ENCODE results near the gene PDZRN3. TPM values are rescaled to one million over a fixed set of nuclear protein-coding genes. Genes with fewer than 3 reads are reported as not detected.

PDZRN3 gene
- total RNA-seq, 1 experiment from 2014 or later: 0.24 TPM

DNA sequence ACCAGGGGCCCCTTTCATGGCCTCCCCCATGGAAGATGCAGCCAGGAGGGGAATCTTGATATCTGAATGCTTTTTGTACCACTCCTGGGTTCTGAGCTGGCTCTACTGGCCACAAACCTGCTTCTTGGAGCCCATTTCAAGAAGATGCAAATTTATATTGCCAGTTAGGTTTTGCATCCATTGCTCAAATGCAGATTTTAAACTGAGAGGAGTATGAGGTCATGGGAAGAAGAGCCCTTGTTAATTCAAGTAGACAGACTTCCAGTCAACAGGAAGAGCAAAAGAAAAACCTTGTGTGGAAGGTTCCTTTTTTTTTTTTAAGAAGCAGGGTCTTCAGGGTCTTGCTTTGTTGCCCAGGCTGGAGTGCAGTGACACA is 133.5 kb downstream of the PDZRN3 start:
- intact Hi-C loops (cut with micrococcal nuclease; ENCODE audit: unreplicated experiment): no loop called here
- POLR2A ChIA-PET (ENCODE audit: low non-redundant PET): no interaction called here
- BruUV-seq (replicated peaks): no TSS peak

DNA sequence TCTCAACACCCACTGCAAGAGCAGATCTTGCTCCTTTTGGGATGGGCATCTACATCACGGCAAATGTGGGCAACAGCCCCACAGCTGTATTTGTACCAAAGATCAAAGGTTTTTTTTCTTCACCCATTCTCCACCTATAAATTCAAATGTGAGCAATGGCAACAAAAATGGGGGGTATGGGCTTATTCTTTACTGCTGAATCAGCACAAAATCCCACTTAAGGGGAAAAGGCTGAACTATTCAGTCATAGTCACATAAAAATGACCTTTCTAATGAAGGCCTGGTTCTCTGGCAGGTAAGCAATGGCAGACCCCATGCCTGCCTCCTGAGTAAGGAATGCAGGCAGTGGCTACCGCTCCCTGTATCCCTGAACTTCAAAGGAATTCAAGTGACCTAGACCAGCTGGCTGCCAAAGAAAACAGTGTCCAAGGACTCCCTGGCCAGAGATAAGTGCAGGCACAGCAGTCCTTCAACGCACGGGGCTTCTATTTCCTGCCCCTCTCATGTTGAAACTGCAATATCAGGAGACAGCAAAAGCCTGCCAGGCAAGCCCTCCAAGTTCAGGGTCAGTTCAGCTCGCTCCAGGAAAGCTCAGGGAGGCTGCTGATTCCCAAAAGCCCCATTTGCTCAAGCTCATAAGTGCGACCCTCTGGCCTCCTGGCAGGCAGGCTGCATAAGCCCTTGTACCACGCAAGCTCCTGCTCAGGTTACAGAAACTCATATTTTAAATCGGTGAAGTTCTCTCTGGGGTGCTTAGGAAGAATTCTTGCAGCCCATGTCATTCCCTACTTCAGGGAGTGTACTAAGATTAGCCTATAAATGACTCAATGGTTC is 134.1 kb downstream of the PDZRN3 start:
- ChIA-PET POLR2A (ENCODE audit: low non-redundant PET) (no interaction called here), CTCF (no interaction called here)
- Histone ChIP-seq H3K4me1 (ENCODE audit: insufficient read depth, low read length, poor library complexity, severe bottlenecking) (no peaks in the 10 kb centered on the region), H3K27me3 (replicated peaks; ENCODE audit: insufficient read depth, low read depth, low read length, poor library complexity) (no peaks in the 10 kb centered on the region), H3K27ac (ENCODE audit: low read depth, low read length, poor library complexity, severe bottlenecking) (no peak overlapping the region), H3K36me3 (ENCODE audit: insufficient read depth, low read length, poor library complexity, severe bottlenecking) (no peaks in the 10 kb centered on the region), H3K9me3 (ENCODE audit: low read depth, low read length, poor library complexity, severe bottlenecking) (no peaks in the 10 kb centered on the region), H3K4me3 (ENCODE audit: low read depth, low read length, poor library complexity, severe bottlenecking) (no peak overlapping the region)
- intact Hi-C loops (cut with micrococcal nuclease; ENCODE audit: unreplicated experiment): no loop called here
- no peak for DNase-seq (ENCODE audit: low spot score)
- no TSS peak for BruUV-seq (replicated peaks)
- TF ChIP-seq EZH2 (IDR thresholded peaks at IDR 0.05; ENCODE audit: borderline replicate concordance, low read depth, low read length, poor library complexity, severe bottlenecking): no peak
- TF ChIP-seq, protein P1, sequence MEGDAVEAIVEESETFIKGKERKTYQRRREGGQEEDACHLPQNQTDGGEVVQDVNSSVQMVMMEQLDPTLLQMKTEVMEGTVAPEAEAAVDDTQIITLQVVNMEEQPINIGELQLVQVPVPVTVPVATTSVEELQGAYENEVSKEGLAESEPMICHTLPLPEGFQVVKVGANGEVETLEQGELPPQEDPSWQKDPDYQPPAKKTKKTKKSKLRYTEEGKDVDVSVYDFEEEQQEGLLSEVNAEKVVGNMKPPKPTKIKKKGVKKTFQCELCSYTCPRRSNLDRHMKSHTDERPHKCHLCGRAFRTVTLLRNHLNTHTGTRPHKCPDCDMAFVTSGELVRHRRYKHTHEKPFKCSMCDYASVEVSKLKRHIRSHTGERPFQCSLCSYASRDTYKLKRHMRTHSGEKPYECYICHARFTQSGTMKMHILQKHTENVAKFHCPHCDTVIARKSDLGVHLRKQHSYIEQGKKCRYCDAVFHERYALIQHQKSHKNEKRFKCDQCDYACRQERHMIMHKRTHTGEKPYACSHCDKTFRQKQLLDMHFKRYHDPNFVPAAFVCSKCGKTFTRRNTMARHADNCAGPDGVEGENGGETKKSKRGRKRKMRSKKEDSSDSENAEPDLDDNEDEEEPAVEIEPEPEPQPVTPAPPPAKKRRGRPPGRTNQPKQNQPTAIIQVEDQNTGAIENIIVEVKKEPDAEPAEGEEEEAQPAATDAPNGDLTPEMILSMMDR (conservative IDR thresholded peaks at IDR 0.05; ENCODE audit: low read depth, low read length): no peak

More for the DNA sequence above, 133.5 kb downstream of the PDZRN3 start:
- H3K4me1 ChIP-seq (ENCODE audit: insufficient read depth, low read length, poor library complexity, severe bottlenecking): no peaks in the 10 kb centered on the region
- no peaks in the 10 kb centered on the region for H3K36me3 ChIP-seq (ENCODE audit: insufficient read depth, low read length, poor library complexity, severe bottlenecking)
- no peak overlapping the region for H3K4me3 ChIP-seq (ENCODE audit: low read depth, low read length, poor library complexity, severe bottlenecking)
- no peak for TF ChIP-seq EZH2 (IDR thresholded peaks at IDR 0.05; ENCODE audit: borderline replicate concordance, low read depth, low read length, poor library complexity, severe bottlenecking)
- TF ChIP-seq, protein P1 (conservative IDR thresholded peaks at IDR 0.05; ENCODE audit: low read depth, low read length): no peak
- no peaks in the 10 kb centered on the region for H3K9me3 ChIP-seq (ENCODE audit: low read depth, low read length, poor library complexity, severe bottlenecking)
- CTCF ChIA-PET: interaction anchor here (0.6 kb wide), 1 partner anchor 10 kb away, joined by 4 read pairs; no protein-coding TSS in a partner anchor
- H3K27me3 ChIP-seq (replicated peaks; ENCODE audit: insufficient read depth, low read depth, low read length, poor library complexity): no peaks in the 10 kb centered on the region
- no peak overlapping the region for H3K27ac ChIP-seq (ENCODE audit: low read depth, low read length, poor library complexity, severe bottlenecking)
- DNase-seq (ENCODE audit: low spot score): no peak

DNA sequence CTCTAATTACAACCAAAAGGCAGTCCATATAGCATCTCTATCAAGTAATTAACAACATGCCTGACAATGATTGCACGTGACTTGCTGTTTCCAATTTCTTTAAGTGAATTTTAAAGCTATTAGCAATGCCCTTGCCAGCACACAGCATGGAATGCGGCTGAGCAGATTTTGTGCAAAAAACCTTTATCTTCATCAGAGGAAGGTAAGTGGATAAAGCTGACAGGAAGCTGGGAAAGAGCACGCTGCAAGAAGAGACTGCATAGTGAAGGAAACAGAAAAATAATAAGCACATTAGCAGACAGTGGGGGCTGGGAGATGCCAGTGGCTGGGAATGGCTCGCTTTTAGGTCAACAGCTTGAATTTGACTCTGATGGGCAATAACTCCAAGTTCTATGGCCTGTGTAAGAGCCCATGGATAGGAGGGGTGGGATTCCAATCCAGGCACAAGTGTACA is 138.8 kb downstream of the PDZRN3 start:
- ChIA-PET CTCF (no interaction called here), POLR2A (ENCODE audit: low non-redundant PET) (no interaction called here)
- Histone ChIP-seq H3K9me3 (ENCODE audit: low read depth, low read length, poor library complexity, severe bottlenecking) (no peaks in the 10 kb centered on the region), H3K4me3 (ENCODE audit: low read depth, low read length, poor library complexity, severe bottlenecking) (no peak overlapping the region), H3K36me3 (ENCODE audit: insufficient read depth, low read length, poor library complexity, severe bottlenecking) (no peaks in the 10 kb centered on the region), H3K27me3 (replicated peaks; ENCODE audit: insufficient read depth, low read depth, low read length, poor library complexity) (no peaks in the 10 kb centered on the region), H3K27ac (ENCODE audit: low read depth, low read length, poor library complexity, severe bottlenecking) (no peak overlapping the region), H3K4me1 (ENCODE audit: insufficient read depth, low read length, poor library complexity, severe bottlenecking) (peaks cover 3% of the 10 kb centered on the region)
- TF ChIP-seq, protein P1 (conservative IDR thresholded peaks at IDR 0.05; ENCODE audit: low read depth, low read length): no peak
- TF ChIP-seq EZH2 (IDR thresholded peaks at IDR 0.05; ENCODE audit: borderline replicate concordance, low read depth, low read length, poor library complexity, severe bottlenecking): no peak
- no TSS peak for BruUV-seq (replicated peaks)
- peak; percentile 12 for DNase-seq (ENCODE audit: low spot score)
- intact Hi-C loops (cut with micrococcal nuclease; ENCODE audit: unreplicated experiment): no loop called here

Data from A673 (cell line).